HG03575 (cell line): ENCODE data around the gene NCOA5.

Experiments
- ATAC-seq: cut with Tn5 transposase; IDR thresholded peaks from one replicate; pipeline ENCODE4 v1.9.1; 2021; ENCODE audit not compliant: unreplicated experiment, insufficient number of reproducible peaks, low FRiP score; ENCODE audit errors: extremely low read depth

Gene NCOA5

GRCh38 chr20:46089417-46090388 lies at the start of gene NCOA5:
Gene NCOA5, minus strand, starts transcription at chr20:46089962. Its CDS starts 10,538 bp downstream, at chr20:46079424.
- peak; percentile 39 for ATAC-seq

GRCh38 chr20:46139266-46139889 lies 49.6 kb upstream of the NCOA5 start:
- ATAC-seq: no peak

- no peak for ATAC-seq
These were observed 48.1 kb upstream of the NCOA5 start for GRCh38 chr20:46137816-46138215.

- ATAC-seq: no peak
These were observed 46.3 kb upstream of the NCOA5 start for GRCh38 chr20:46135856-46136633.

GRCh38 chr20:46134716-46135115 lies 45.0 kb upstream of the NCOA5 start:
- ATAC-seq: no peak

GRCh38 chr20:46133886-46134654 lies 44.3 kb upstream of the NCOA5 start:
- ATAC-seq: no peak

GRCh38 chr20:46132705-46133120 lies 43.0 kb upstream of the NCOA5 start:
- ATAC-seq: no peak

- ATAC-seq: no peak
These were observed 41.6 kb upstream of the NCOA5 start for GRCh38 chr20:46131396-46131795.

GRCh38 chr20:46130534-46130933 lies 40.8 kb upstream of the NCOA5 start:
- no peak for ATAC-seq

- ATAC-seq: no peak
These were observed 40.3 kb upstream of the NCOA5 start for GRCh38 chr20:46129955-46130481.

- ATAC-seq: no peak
These were observed 38.8 kb upstream of the NCOA5 start for GRCh38 chr20:46128310-46129151.

GRCh38 chr20:46127396-46128010 lies 37.7 kb upstream of the NCOA5 start:
- ATAC-seq: no peak

GRCh38 chr20:46126440-46127056 lies 36.8 kb upstream of the NCOA5 start:
- no peak for ATAC-seq

- ATAC-seq: no peak
These were observed 33.9 kb upstream of the NCOA5 start for GRCh38 chr20:46123482-46124245.

- ATAC-seq: no peak
These were observed 33.0 kb upstream of the NCOA5 start for GRCh38 chr20:46122516-46123481.
